Uterus (tissue), 4 donors: ENCODE results near the gene PNO1. TPM values are rescaled to one million over a fixed set of nuclear protein-coding genes. Genes with fewer than 3 reads are reported as not detected.

Experiments used
- DNase-seq, 2 donors: peaks; one replicate each; pipeline ENCODE4 v3.0.0-alpha.2; 2019 to 2020
- H3K27ac ChIP-seq, 2 donors: fragments of 200-600 bp; sonication (generic); 1 replicate in 1 of 2; 2 replicates in 1 of 2; pipeline ENCODE4 v1.5.1; 2016 to 2018
- H3K27me3 ChIP-seq, 2 donors: fragments of 200-600 bp; sonication (generic); one replicate each; pipeline ENCODE4 v1.5.1; 2018 to 2019; ENCODE audit warnings: control low read depth in 1 of 2
- H3K36me3 ChIP-seq, 2 donors: fragments of 200-600 bp; sonication (generic); one replicate each; pipeline ENCODE4 v1.5.1; 2019; ENCODE audit warnings: control low read depth in 1 of 2
- H3K4me1 ChIP-seq, 2 donors: fragments of 200-600 bp; sonication (generic); one replicate each; pipeline ENCODE4 v1.5.1; 2018 to 2019; ENCODE audit warnings: control low read depth in 1 of 2
- H3K4me3 ChIP-seq, 2 donors: fragments of 200-600 bp; sonication (generic); 1 replicate in 1 of 2; 2 replicates in 1 of 2; pipeline ENCODE4 v1.5.1; 2018 to 2019; ENCODE audit warnings: mild to moderate bottlenecking in 1 of 2
- H3K9me3 ChIP-seq, 2 donors: fragments of 200-600 bp; sonication (generic); one replicate each; pipeline ENCODE4 v1.5.1; 2019; ENCODE audit warnings: control low read depth in 1 of 2
- POLR2A ChIP-seq, 2 donors: fragments of 450-650 bp; IDR thresholded peaks; one replicate each; pipeline ENCODE4 v1.6.1; 2016; ENCODE audit warnings: antibody characterized with exemption in 2 of 2, mild to moderate bottlenecking in 1 of 2, moderate library complexity in 1 of 2
- intact Hi-C: fragments of 100-400 bp; cut with DNase I; formaldehyde crosslinking; loops from one replicate; pipeline ENCODE4 v1.15.1; 2023; ENCODE audit warnings: low total_unique reads
- total RNA-seq, 4 donors: library from RNA; depleted of rRNA in 3 of 4; stranded (reverse); fragments of >200 nt in 3 of 4; gene quantifications; one replicate each; pipeline versions ENCODE4 v1.1.0 to v1.2.4, GENCODE V29; 2014 to 2023
- TF ChIP-seq, protein P1 (sequence below), 4 experiments: fragments of 200-600 bp in 2 of 4; fragments of 450-650 bp in 2 of 4; sonication (generic) in 2 of 4; IDR thresholded peaks; one replicate each; pipeline ENCODE4 v1.5.1; 2016 to 2019; ENCODE audit warnings: antibody characterized with exemption in 4 of 4, mild to moderate bottlenecking in 2 of 4, moderate library complexity in 1 of 4
- donor health status: DM: yes; HTN: yes; CAD: no.

Gene PNO1
- total RNA-seq, 4 donors from 2014 or later = 7.6 to 15.8 (median 12.2) TPM

DNA sequence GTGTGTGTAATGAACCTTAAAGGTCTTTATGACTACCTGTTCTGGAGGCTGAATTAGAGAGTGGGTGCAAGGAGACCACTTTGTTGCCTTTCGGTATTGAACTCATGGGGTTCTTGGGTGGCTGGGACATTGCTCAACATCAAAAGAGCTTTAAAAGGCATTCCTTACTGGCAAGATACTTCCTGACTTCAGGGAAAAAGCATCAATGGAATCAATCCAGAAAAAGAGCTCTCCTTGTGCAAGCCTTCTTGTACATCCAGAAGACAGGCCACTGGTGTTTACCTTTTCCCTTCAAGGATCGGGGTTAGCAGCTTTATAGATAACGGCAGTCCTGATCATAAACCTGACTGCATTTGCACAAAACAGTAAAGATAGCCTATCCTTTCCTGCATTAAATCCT is 9.5 kb downstream of the PNO1 start:
- H3K27me3 ChIP-seq = no peaks in the 10 kb centered on the region
- no peak for DNase-seq
- no peaks in the 10 kb centered on the region for H3K36me3 ChIP-seq
- intact Hi-C loops = no loop called here
- H3K27ac ChIP-seq = no peak overlapping the region
- TF ChIP-seq, protein P1, sequence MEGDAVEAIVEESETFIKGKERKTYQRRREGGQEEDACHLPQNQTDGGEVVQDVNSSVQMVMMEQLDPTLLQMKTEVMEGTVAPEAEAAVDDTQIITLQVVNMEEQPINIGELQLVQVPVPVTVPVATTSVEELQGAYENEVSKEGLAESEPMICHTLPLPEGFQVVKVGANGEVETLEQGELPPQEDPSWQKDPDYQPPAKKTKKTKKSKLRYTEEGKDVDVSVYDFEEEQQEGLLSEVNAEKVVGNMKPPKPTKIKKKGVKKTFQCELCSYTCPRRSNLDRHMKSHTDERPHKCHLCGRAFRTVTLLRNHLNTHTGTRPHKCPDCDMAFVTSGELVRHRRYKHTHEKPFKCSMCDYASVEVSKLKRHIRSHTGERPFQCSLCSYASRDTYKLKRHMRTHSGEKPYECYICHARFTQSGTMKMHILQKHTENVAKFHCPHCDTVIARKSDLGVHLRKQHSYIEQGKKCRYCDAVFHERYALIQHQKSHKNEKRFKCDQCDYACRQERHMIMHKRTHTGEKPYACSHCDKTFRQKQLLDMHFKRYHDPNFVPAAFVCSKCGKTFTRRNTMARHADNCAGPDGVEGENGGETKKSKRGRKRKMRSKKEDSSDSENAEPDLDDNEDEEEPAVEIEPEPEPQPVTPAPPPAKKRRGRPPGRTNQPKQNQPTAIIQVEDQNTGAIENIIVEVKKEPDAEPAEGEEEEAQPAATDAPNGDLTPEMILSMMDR (IDR thresholded peaks at IDR 0.05) = no peak
- no peak for TF ChIP-seq POLR2A (IDR thresholded peaks at IDR 0.05)
- no peaks in the 10 kb centered on the region for H3K9me3 ChIP-seq
- H3K4me3 ChIP-seq = no peak overlapping the region
- H3K4me1 ChIP-seq = no peaks in the 10 kb centered on the region

DNA sequence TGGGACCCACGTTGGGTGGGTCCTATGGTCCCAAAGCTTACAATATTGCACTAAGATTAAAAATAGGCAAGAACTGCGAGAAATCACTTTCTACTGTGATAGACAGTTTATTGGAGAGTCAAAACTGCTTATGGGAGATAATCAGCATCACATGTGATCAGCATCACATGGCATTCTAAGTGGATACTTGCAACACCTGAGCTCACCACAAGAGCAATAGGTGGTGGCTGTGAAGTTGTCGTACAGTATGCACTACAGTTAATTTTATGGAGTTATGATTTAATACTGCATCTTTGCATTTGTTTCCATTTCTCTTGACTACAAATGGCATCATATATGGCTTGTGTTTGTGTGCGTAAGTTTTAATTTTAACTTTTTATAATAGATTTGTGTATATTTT is 11.6 kb downstream of the PNO1 start:
- H3K4me1 ChIP-seq = no peaks in the 10 kb centered on the region
- intact Hi-C loops = no loop called here
- no peaks in the 10 kb centered on the region for H3K9me3 ChIP-seq
- no peak overlapping the region for H3K4me3 ChIP-seq
- TF ChIP-seq, protein P1 (IDR thresholded peaks at IDR 0.05) = no peak
- no peak for TF ChIP-seq POLR2A (IDR thresholded peaks at IDR 0.05)
- H3K36me3 ChIP-seq = no peaks in the 10 kb centered on the region
- H3K27me3 ChIP-seq = no peaks in the 10 kb centered on the region
- H3K27ac ChIP-seq = no peak overlapping the region
- DNase-seq = no peak

DNA sequence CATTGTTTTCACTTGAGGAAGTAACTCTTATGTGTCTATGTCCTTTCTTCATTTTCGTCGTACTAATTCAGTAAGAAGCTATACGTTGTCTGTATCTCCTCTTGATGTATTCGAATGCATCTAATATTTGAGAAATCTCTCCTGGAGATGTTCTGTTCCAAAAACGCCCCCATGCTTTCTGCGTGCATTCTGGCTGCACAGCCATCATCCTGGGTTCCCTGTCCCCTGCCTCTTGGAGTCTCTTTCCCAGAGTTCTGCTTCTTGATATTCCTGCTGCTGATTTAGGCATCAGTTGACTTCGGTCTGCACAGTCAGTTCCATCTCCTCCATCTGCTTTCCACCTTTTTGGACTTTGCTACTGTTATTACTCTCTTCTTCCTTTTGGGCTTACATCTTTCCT is 13.5 kb downstream of the PNO1 start:
- DNase-seq = no peak
- Histone ChIP-seq H3K27me3 (no peaks in the 10 kb centered on the region), H3K4me3 (no peak overlapping the region), H3K9me3 (no peaks in the 10 kb centered on the region), H3K36me3 (no peaks in the 10 kb centered on the region), H3K4me1 (no peaks in the 10 kb centered on the region), H3K27ac (no peak overlapping the region)
- intact Hi-C loops = no loop called here
- TF ChIP-seq POLR2A (IDR thresholded peaks at IDR 0.05) = no peak
- TF ChIP-seq, protein P1 (IDR thresholded peaks at IDR 0.05) = no peak

DNA sequence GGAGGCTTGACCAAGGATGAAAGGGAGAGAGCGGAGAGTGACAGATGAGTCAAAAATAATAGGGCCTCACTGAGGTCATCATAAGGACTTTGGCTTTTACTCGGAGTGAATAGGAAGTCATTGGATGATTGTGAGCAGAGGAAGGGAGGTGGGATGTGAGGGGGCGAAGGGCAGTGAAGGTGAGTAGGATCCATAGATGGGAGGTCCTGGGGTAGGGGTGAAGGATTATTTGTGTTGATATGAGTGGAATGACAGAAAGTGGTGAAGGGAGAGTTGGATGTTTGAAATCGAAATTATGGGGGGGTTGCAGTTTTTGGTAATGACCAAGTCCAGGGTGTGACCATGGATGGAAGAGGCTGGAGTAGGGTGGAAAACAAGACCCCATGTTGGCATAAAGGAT is 14.0 kb downstream of the PNO1 start:
- Histone ChIP-seq H3K4me1 (no peaks in the 10 kb centered on the region), H3K36me3 (no peaks in the 10 kb centered on the region), H3K27me3 (no peaks in the 10 kb centered on the region), H3K4me3 (no peak overlapping the region), H3K27ac (no peak overlapping the region), H3K9me3 (no peaks in the 10 kb centered on the region)
- TF ChIP-seq, protein P1 (IDR thresholded peaks at IDR 0.05) = no peak
- TF ChIP-seq POLR2A (IDR thresholded peaks at IDR 0.05) = no peak
- intact Hi-C loops = no loop called here
- DNase-seq = no peak

DNA sequence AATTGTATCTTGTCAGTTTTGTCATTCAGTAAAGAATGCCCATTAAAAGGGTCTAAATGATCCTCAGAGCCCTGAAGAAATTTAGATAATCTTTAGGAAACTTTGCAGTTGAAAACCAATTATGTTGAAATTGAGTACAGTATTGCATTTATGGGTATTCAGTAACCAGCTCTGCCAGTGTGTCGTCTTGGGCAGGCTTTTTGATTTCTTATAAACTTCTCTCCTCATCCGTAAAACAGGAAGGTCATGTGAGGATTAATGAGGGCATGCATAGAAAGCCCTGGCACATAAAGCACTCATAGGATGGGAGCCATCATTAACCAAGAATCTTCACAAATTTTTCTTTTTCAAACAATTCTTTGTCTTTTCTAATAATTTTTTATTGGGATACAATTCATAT is 14.8 kb downstream of the PNO1 start:
- H3K9me3 ChIP-seq = no peaks in the 10 kb centered on the region
- DNase-seq = no peak
- intact Hi-C loops = no loop called here
- no peak overlapping the region for H3K4me3 ChIP-seq
- TF ChIP-seq, protein P1 (IDR thresholded peaks at IDR 0.05) = no peak
- TF ChIP-seq POLR2A (IDR thresholded peaks at IDR 0.05) = no peak
- no peaks in the 10 kb centered on the region for H3K4me1 ChIP-seq
- no peaks in the 10 kb centered on the region for H3K27me3 ChIP-seq
- H3K36me3 ChIP-seq = no peaks in the 10 kb centered on the region
- no peak overlapping the region for H3K27ac ChIP-seq
